ENCODE data around the gene UXT. TPM values are rescaled to one million over a fixed set of nuclear protein-coding genes. Genes with fewer than 3 reads are reported as not detected.
"Not testable (repeated sequence)": the region's sequence is repeated elsewhere in the genome, so short reads cannot be mapped to it uniquely, and the experiment has no call there.

Gene UXT
- total RNA-seq, 4 donors from 2014 or later: 95.7 to 129 (median 118) TPM

- Histone ChIP-seq H3K27me3 (peaks cover 0 to 4% of the 10 kb centered on the region in 2 donors), H3K36me3 (no peaks in the 10 kb centered on the region), H3K4me3 (no peak overlapping the region), H3K4me1 (no peaks in the 10 kb centered on the region), H3K9me3 (no peaks in the 10 kb centered on the region), H3K27ac (no peak overlapping the region)
- DNase-seq (ENCODE audit: low spot score in 2 of 2): no peak
- TF ChIP-seq EP300 (IDR thresholded peaks at IDR 0.05): no peak
- no peak for TF ChIP-seq CTCF (IDR thresholded peaks at IDR 0.05)
- TF ChIP-seq POLR2A (IDR thresholded peaks at IDR 0.05): no peak
- WGBS, 2 donors: 60 to 67% methylated on average over 1 of the region's 1 CpG
Measured at GRCh38 chrX:47697181-47697580, 38.2 kb upstream of the UXT start.

- Histone ChIP-seq H3K36me3 (no peaks in the 10 kb centered on the region), H3K27ac (no peak overlapping the region), H3K27me3 (no peaks in the 10 kb centered on the region), H3K9me3 (no peaks in the 10 kb centered on the region), H3K4me1 (no peaks in the 10 kb centered on the region), H3K4me3 (no peak overlapping the region)
- DNase-seq (ENCODE audit: low spot score in 2 of 2): no peak
- no peak for TF ChIP-seq CTCF (IDR thresholded peaks at IDR 0.05)
- 50 to 68% methylated on average over 1 to 2 of the region's 2 CpGs for WGBS, 2 donors
Measured at GRCh38 chrX:47690175-47690574, 31.2 kb upstream of the UXT start.

- TF ChIP-seq CTCF (IDR thresholded peaks at IDR 0.05): no peak
- no peak for TF ChIP-seq POLR2A (IDR thresholded peaks at IDR 0.05)
- no peak for TF ChIP-seq EP300 (IDR thresholded peaks at IDR 0.05)
- Histone ChIP-seq H3K4me3 (no peak overlapping the region), H3K27me3 (no peaks in the 10 kb centered on the region), H3K27ac (no peak overlapping the region), H3K9me3 (no peaks in the 10 kb centered on the region), H3K4me1 (no peaks in the 10 kb centered on the region), H3K36me3 (no peaks in the 10 kb centered on the region)
- WGBS, 2 donors: 60 to 73% methylated on average over 3 to 6 of the region's 6 CpGs
- no peak for DNase-seq (ENCODE audit: low spot score in 2 of 2)
Measured at GRCh38 chrX:47687263-47687662, 28.3 kb upstream of the UXT start.

GRCh38 chrX:47683829-47684205, 24.8 kb upstream of the UXT start:
- no peak overlapping the region for H3K27ac ChIP-seq
- TF ChIP-seq POLR2A (IDR thresholded peaks at IDR 0.05): no peak
- TF ChIP-seq EP300 (IDR thresholded peaks at IDR 0.05): no peak
- TF ChIP-seq CTCF (IDR thresholded peaks at IDR 0.05): no peak
- DNase-seq (ENCODE audit: low spot score in 2 of 2): no peak
- H3K4me1 ChIP-seq: no peaks in the 10 kb centered on the region
- H3K9me3 ChIP-seq: no peaks in the 10 kb centered on the region
- no peak overlapping the region for H3K4me3 ChIP-seq
- WGBS, 2 donors: 24 to 54% methylated on average over 3 of the region's 3 CpGs
- no peaks in the 10 kb centered on the region for H3K27me3 ChIP-seq
- H3K36me3 ChIP-seq: no peaks in the 10 kb centered on the region

GRCh38 chrX:47683184-47683828, 24.3 kb upstream of the UXT start:
- Histone ChIP-seq H3K4me3 (no peak overlapping the region), H3K27me3 (no peaks in the 10 kb centered on the region), H3K36me3 (no peaks in the 10 kb centered on the region), H3K9me3 (no peaks in the 10 kb centered on the region), H3K4me1 (no peaks in the 10 kb centered on the region), H3K27ac (no peak overlapping the region)
- no peak for DNase-seq (ENCODE audit: low spot score in 2 of 2)
- TF ChIP-seq POLR2A (IDR thresholded peaks at IDR 0.05) (no peak), EP300 (IDR thresholded peaks at IDR 0.05) (no peak), CTCF (IDR thresholded peaks at IDR 0.05) (no peak)
- WGBS, 2 donors: 76 to 88% methylated on average over 12 to 14 of the region's 14 CpGs

- not testable (repeated sequence) for DNase-seq (ENCODE audit: low spot score in 2 of 2); H3K27me3 ChIP-seq; H3K4me3 ChIP-seq; H3K36me3 ChIP-seq; H3K9me3 ChIP-seq; H3K27ac ChIP-seq; H3K4me1 ChIP-seq
- 66 to 73% methylated on average over 7 of the region's 7 CpGs for WGBS, 2 donors
Measured at GRCh38 chrX:47675959-47676859, 17.2 kb upstream of the UXT start.
